GM19025 (cell line): ENCODE measurements around the gene PHC2.

ENCODE experiments used
- ATAC-seq: cut with Tn5 transposase; IDR thresholded peaks from one replicate; pipeline ENCODE4 v1.9.1; 2021; ENCODE audit warnings: mild to moderate bottlenecking, low read depth, moderate library complexity; ENCODE audit not compliant: unreplicated experiment

Gene PHC2

DNA sequence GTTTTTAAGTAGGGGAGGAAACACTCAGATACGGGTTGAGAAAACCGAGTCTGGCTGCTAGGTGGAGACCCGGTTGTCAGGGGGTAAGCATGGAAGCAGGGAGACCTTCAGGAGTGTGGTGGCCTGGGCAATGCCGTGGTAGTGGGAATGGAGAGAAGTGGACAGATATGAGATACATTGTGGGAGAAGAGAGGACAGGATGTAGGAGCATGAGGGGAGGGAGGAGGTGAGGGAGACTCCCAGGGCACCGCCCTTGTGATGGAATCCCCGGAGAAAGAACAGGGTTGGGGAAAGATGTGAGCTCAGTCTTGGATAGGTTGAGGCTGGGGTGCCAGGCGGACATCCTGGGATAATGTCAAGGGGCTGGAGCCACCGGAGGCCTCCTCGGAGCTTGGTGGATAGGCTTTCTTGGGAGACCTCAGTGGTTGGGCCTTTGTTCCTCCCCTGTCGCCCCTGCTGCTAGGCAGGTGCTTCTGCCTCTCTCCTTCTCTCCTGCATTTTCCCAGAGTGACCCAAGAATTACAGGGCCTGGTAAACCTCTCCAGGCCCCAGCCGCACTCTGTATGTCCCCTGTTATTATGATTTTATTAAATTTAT is 153.3 kb downstream of the PHC2 start:
- ATAC-seq, result no peak

DNA sequence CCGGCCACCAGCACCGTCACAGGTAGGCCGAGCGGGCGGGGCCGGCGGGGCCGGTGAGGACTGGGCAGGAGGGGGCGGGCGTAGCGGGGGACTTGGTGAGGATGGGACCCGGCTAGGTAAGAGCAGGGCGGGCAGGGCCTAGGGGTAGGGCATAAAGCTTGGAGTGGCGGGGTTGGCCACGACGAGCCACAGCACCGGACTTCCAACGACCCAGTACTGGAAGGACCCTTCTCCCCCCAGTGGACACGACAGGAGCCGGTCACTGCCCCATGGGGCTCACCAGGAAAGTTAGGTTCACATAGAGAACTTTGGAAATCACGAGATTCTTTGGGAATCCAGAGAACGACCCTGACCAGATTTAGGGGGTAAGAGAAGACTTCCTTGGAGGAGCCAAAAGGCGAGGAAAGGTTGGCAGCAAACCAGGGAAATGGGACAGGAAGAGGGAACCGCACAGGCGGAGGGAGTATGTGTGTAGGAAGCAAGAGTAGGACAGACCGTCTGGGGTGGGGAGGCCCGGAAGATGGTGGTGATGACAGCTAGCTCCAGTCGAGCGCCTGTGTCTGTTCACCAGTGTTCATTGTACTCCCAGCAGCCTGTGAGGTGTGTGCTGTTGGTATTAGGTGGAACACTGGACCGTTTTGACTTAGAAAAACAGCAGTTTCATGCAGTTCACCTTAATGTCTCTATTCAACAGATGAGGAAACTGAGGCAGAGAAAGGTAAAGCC is 154.2 kb downstream of the PHC2 start:
- ATAC-seq, result no peak

DNA sequence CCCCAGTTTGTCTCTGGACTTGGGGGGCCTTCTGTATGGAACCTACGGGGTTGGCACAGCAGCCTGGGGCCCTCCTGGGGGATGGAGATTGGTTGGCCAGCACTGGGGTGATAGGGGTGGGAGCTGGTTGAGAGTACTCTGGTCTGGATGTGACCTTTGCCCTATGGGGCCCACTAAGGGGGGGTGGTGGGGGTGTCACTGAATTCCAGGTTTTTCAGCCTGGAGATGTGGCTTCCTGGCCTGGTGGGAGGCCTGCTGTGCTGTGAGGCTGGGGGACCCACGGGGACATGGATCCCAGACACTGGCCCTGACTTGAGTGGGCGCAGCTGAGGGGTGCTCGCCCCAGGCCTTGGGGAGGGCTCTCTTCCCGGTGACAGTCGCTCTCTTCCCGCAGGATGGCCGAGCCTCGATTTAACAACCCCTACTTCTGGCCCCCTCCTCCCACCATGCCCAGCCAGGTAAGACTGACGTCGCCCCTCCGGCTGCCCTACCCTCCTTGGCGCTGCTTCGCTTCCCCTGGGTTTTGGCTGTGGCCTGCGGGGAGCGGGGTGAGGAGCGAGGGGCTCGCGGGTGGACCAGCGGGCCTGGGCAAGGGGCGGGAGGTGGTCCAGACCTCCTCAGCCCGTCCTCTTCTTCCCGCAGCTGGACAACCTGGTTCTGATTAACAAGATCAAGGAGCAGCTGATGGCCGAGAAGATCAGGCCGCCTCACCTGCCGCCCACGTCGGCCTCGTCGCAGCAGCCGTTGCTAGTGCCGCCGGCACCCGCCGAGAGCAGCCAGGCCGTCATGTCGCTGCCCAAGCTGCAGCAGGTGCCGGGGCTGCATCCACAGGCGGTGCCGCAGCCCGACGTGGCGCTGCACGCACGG is 155.0 kb downstream of the PHC2 start:
- no peak for ATAC-seq

DNA sequence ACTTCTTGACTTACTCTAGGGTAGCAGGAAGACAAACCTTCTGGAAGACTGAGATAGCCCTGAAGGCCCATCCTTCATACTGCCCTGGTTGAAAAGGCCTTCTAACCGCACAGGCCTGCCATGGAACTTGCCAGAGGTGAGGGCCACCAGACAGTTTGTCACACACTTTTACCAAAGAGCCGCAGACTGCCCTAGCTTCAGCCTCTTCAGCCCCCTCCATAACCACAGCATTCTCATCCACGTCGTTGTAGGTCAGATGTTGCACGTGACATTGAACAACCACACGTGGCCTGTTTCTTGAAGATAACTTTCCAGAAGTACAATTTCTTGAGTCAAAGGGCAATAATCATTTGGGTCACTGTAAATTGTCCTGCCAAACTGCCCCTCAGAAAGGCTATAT is 155.7 kb downstream of the PHC2 start:
- no peak for ATAC-seq

DNA sequence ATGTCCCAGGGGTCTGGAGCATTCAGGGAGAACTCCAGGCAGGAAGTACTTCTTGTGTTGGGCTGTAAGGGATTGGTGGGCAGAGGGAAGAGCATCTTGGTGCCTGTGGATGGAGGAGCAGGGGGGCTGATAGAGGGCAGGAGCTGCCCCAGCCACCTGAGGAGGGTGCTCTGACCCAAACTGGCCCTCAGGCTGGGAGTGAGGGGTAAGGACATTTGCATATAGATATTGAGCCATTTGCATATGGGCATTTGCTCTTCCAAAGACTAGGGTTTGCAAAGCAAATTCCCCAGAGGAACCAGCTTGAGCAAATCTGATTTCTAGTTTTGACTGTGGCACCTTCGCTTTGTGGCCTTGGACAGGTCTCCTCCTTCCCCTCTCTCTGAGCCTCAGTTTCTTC is 156.4 kb downstream of the PHC2 start:
- no peak for ATAC-seq

DNA sequence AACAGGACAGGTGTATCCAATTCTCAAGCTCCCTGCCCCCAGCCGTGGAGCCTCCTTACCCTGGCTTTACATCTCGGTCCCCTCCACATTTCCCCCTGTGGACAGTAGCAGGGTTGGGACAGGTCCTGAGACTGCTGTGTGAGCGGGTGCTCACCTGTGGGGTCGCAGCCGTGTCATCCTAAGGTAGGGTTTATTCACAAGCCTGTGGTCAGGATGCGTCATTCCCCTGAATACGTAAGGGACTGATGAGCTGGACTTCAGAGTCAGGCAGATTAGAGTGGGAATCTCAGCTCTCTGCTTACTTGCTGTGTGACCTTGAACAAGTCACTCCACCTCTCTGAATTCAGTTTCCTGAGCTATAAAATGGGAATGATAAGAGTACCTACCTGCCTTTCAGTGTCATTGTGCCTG is 156.9 kb downstream of the PHC2 start:
- no peak for ATAC-seq
